ENCODE measurements around the gene PPME1.

Gene PPME1

GRCh38 chr11:74162681-74163467, 8.2 kb upstream of the PPME1 start:
- no peak for DNase-seq

DNA sequence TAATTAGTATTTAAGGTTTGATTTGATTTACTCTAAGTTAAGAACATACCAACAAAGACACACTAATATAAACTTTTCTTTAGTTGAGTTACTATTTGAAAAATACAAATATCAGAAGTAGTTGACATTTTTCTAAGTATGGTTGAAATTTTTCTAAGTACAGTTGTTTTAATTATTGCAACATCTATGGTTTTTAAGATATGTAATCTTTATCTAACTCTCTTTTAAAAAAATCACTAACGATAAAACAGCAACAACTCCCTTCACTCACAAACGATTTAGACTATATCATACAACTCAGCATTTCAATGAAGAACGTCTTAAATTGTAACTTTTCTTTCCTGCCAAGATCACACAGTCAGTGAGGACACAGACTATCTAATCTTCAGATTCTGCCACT, 2.3 kb upstream of the PPME1 start:
- no peak for DNase-seq

- DNase-seq, result no peak
Observed at GRCh38 chr11:74169738-74170458, 1.2 kb upstream of the PPME1 start.

GRCh38 chr11:74171630-74171968, 510 bp downstream of the PPME1 start:
- no peak for DNase-seq

DNA sequence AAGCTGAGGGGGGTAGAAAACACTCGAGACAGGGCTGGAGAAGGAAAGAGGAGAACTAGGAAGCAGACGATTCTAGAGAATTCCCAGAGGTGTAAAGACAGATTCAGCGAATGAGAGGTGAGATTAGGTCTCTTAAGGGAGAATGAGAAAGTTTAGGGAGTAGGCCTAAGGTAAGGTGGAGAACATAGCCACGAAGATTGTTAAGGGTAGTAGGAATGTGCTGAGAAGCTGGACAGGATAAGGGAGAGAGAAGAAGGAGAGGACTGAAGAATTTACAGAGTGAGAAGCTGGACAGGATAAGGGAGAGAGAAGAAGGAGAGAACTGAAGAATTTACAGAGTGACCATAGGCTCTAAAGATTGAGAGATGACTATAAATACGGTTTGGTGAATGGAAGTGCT, 908 bp downstream of the PPME1 start:
- no peak for DNase-seq

DNA sequence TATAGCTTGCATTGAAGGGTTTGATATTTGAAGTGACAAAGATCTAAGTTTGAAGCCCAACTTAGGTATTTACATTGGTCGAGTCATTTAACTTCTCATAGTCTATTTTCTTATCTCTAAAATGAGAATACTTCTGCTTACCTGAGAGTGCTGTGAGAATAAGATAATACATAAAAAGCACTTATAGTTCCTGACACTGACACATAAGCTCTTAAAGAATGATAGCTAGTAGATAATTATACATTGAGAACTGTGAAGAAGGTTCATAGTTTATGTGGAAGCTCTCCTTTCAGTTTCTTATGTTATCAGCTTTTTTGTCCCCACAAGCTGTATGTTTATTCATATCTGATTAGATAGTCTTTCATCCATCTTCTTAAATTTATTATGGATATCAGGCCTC, 4.8 kb downstream of the PPME1 start:
- DNase-seq, result no peak

GRCh38 chr11:74179234-74180052, 8.4 kb downstream of the PPME1 start:
- DNase-seq, result no peak

DNA sequence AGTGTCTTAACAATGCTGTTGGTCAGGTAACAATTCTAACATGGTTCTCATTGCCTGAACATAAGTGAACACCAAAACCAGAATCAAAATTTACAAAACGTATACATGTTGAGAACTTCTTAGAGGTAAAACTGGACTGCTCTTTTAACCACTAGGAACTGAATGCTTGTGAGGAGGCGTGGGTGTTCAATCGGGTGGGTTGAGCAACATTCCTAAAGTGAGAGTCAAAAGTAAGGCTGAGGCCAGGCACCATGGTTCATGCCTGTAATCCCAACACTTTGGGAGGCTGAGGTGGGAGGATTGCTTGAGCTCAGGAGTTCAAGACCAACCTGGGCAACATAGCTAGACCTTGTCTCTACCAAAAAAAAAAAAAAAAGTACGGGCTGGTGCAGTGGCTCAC, 11.5 kb downstream of the PPME1 start:
- no peak for DNase-seq

GRCh38 chr11:74185285-74185684, 14.2 kb downstream of the PPME1 start:
- no peak for DNase-seq

DNA sequence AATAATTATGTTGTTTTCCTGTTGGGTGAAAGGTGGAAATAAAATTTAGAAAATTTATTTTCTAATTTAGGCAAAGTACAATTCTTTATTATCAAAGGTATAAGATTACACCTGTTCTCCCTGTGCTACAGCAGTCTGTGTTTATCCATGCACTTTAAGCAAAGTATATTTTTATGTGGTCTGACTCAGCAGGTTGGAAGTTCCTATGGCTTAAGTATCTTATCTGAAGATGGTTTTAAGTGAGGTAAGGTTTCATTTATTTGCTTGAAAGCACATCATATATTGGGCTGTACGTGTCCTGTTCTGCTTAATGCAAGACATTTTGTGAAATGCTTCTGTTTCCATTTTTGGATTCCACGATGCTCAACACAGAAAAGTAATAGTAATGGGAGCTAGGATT, 14.6 kb downstream of the PPME1 start:
- DNase-seq, result no peak

DNA sequence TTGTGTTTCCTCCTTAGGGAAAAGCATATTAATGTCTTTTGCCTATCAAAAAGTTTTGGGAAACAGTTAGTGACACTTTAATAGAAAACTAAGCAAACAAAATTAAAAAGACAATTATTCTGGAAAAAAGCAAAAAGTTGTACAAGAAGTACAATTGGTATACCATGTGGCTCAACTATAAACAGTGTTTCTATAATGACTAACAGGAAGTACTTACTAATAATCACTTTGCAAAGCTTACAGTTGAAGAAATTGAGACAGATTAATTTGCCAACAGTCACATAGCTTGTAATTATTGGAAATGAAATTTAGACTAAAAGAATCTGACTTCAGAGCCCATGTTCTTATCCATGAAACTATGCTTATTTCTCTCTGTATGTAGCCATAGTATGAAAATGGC, 24.7 kb downstream of the PPME1 start:
- DNase-seq, result no peak

- no peak for DNase-seq
Observed at GRCh38 chr11:74196781-74197486, 25.8 kb downstream of the PPME1 start.

GRCh38 chr11:74203966-74204365, 32.9 kb downstream of the PPME1 start:
- DNase-seq, result no peak

GRCh38 chr11:74204701-74205100, 33.6 kb downstream of the PPME1 start:
- DNase-seq, result no peak

DNA sequence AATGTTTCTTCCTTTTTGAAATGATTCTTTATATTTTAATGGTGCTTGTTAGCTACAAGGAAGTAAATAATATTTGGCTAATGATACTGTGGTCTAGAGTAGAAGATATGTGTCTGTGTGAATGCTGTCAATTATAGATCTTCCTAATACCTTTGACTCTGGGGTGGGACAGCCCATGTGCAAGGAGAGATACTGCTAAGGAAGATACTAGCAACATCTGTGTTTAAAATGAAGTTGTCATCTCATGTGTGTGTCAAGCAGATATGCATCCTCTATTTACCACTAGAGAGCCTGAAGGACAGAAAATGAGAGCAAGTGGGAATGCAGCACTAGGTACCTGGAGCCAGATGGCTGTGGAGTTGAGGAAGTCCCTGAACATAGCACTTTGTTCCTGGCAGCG, 34.1 kb downstream of the PPME1 start:
- no peak for DNase-seq

GRCh38 chr11:74206746-74207145, 35.7 kb downstream of the PPME1 start:
- no peak for DNase-seq

GRCh38 chr11:74208507-74208906, 37.4 kb downstream of the PPME1 start:
- DNase-seq, result no peak

DNA sequence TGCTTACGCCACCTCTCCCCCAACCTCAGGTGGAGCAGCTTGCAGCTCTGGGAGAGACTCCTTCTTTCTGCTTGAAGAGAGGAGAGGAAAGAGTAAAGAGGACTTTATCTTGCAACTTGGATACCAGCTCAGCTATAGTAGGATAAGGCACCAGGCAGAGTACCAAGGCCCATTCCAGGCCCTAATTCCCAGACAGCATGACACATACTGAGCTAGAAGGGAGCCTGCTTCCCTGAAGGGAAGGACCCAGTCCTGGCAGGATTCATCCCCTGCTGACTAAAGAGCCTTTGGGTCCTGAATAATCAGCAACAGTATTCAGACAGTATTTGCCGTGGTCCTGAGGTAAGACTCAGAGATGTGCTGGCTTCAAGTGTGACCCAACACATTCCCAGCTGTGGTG, 41.4 kb downstream of the PPME1 start:
- DNase-seq, result no peak

GRCh38 chr11:74220376-74220775, 49.3 kb downstream of the PPME1 start:
- DNase-seq, result no peak

- no peak for DNase-seq
Observed at GRCh38 chr11:74221816-74222215, 50.7 kb downstream of the PPME1 start.

DNA sequence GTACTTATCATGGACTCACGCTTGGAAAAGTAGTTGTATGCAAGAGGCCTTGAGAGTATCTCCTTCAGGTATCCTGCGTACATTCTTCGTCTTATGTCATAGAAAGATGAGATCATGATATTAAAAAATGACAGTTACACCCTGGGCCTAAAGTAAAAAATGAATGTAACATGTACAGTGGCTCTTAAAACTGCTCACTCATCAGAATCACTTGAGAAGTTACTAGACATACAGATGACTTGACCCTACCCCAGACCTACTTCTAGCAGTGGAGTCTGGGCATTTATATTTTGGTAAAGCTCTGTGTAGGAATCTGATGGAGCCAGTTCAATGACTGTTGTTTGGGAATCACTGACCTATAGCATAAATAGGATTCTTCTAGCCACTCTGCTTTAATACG, 54.5 kb downstream of the PPME1 start:
- DNase-seq, result no peak

DNA sequence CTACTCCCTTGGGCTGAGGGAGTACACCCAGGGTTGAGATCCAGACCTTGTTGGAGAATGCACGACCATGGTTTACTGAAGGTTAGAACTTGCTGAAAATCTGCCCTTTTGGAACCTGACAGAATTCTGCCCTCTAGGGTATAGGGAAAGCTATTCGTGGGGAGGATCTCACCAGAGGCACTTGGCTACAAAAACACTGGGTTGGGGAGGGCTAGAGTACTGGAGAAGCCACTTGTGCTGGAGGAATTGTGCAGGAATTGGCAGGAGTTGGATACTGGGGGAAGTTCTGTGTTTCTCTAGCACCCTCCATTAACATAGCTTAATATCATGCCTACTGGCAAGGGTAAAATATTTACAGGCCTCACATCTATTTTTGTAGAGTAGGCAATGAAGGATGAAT, 55.8 kb downstream of the PPME1 start:
- DNase-seq, result no peak

- no peak for DNase-seq
Observed at GRCh38 chr11:74232311-74232950, 61.3 kb downstream of the PPME1 start.
